Skeletal muscle satellite cell (primary cell): ENCODE results near the gene UGT1A9. TPM values are rescaled to one million over a fixed set of nuclear protein-coding genes. Genes with fewer than 3 reads are reported as not detected.
"Not testable (repeated sequence)": the region's sequence is repeated elsewhere in the genome, so short reads cannot be mapped to it uniquely, and the experiment has no call there.

Source experiments
- H3K27me3 ChIP-seq: 2 replicates; pipeline ENCODE4 v1.7.0; 2013; ENCODE audit warnings: low read length; ENCODE audit not compliant: control insufficient read depth, insufficient read depth
- H3K36me3 ChIP-seq: 2 replicates; pipeline ENCODE4 v1.7.0; 2013; ENCODE audit warnings: mild to moderate bottlenecking, control low read depth, low read length; ENCODE audit not compliant: insufficient read depth
- H3K4me1 ChIP-seq: 2 replicates; pipeline ENCODE4 v1.7.0; 2013; ENCODE audit warnings: low read length; ENCODE audit not compliant: control insufficient read depth, insufficient read depth
- H3K4me2 ChIP-seq: 2 replicates; pipeline ENCODE4 v1.7.0; 2013; ENCODE audit warnings: mild to moderate bottlenecking, low read length
- H3K4me3 ChIP-seq: 2 replicates; pipeline ENCODE4 v1.7.0; 2013; ENCODE audit warnings: low read length
- H3K9ac ChIP-seq: 2 replicates; pipeline ENCODE4 v1.7.0; 2013; ENCODE audit warnings: mild to moderate bottlenecking, low read depth, low read length, moderate library complexity
- H3K9me3 ChIP-seq: replicated peaks from 2 replicates; pipeline ENCODE4 v1.7.0; 2013; ENCODE audit warnings: mild to moderate bottlenecking, control low read depth, low read length
- total RNA-seq: library from RNA; depleted of rRNA; stranded (reverse); fragments of >200 nt; gene quantifications from 2 replicates; pipeline ENCODE4 v1.2.3, GENCODE V29; 2012; rRNA removed

Gene UGT1A9
- total RNA-seq = not detected in 2 replicates

GRCh38 chr2:233671290-233672161 is at the start of gene UGT1A9:
UGT1A9 (plus strand) TSS chr2:233671898; CDS start chr2:233671935, 37 bp downstream.
- H3K4me1 ChIP-seq = no peaks in the 10 kb centered on the region
- H3K4me3 ChIP-seq = no peak within 1 kb of the TSS
- H3K27me3 ChIP-seq = no peaks in the 10 kb centered on the region
- H3K9ac ChIP-seq = no peak within 1 kb of the TSS
- H3K4me2 ChIP-seq = no peak within 1 kb of the TSS
- no peaks in the 10 kb centered on the region for H3K9me3 ChIP-seq
- no peaks in the 10 kb centered on the region for H3K36me3 ChIP-seq

- Histone ChIP-seq H3K27me3 (no peaks in the 10 kb centered on the region), H3K4me3 (no peak overlapping the region), H3K9me3 (no peaks in the 10 kb centered on the region), H3K9ac (no peak overlapping the region), H3K4me2 (no peak overlapping the region), H3K4me1 (no peaks in the 10 kb centered on the region), H3K36me3 (no peaks in the 10 kb centered on the region)
Observed at GRCh38 chr2:233627331-233628025, 44.2 kb upstream of the UGT1A9 start.

GRCh38 chr2:233636306-233636705 is 35.4 kb upstream of the UGT1A9 start, which contains the start of gene UGT1A10:
UGT1A10 (plus strand) TSS chr2:233636448; CDS start chr2:233636523, 75 bp downstream.
- not testable (repeated sequence) for H3K4me2 ChIP-seq, H3K9me3 ChIP-seq

GRCh38 chr2:233638836-233639235 is 32.9 kb upstream of the UGT1A9 start:
- Histone ChIP-seq H3K4me3 (no peak overlapping the region), H3K4me2 (no peak overlapping the region), H3K9me3 (no peaks in the 10 kb centered on the region), H3K9ac (no peak overlapping the region), H3K4me1 (no peaks in the 10 kb centered on the region), H3K36me3 (no peaks in the 10 kb centered on the region), H3K27me3 (no peaks in the 10 kb centered on the region)

More at GRCh38 chr2:233636306-233636705, 35.4 kb upstream of the UGT1A9 start, which contains the start of gene UGT1A10:
- H3K27me3 ChIP-seq, H3K9ac ChIP-seq, H3K36me3 ChIP-seq, H3K4me3 ChIP-seq, H3K4me1 ChIP-seq: not testable (repeated sequence)

- Histone ChIP-seq H3K4me2 (no peak overlapping the region), H3K4me1 (no peaks in the 10 kb centered on the region)
Observed at GRCh38 chr2:233639860-233640259, 31.8 kb upstream of the UGT1A9 start.

GRCh38 chr2:233643128-233643527 is 28.6 kb upstream of the UGT1A9 start:
- Histone ChIP-seq H3K27me3 (no peaks in the 10 kb centered on the region), H3K4me2 (no peak overlapping the region), H3K4me3 (no peak overlapping the region), H3K9me3 (no peaks in the 10 kb centered on the region), H3K36me3 (no peaks in the 10 kb centered on the region), H3K4me1 (no peaks in the 10 kb centered on the region), H3K9ac (no peak overlapping the region)

More at GRCh38 chr2:233639860-233640259, 31.8 kb upstream of the UGT1A9 start:
- Histone ChIP-seq H3K27me3 (no peaks in the 10 kb centered on the region), H3K4me3 (no peak overlapping the region), H3K9me3 (no peaks in the 10 kb centered on the region), H3K9ac (no peak overlapping the region), H3K36me3 (no peaks in the 10 kb centered on the region)

GRCh38 chr2:233646033-233646432 is 25.7 kb upstream of the UGT1A9 start:
- H3K4me2 ChIP-seq, H3K4me1 ChIP-seq, H3K9ac ChIP-seq, H3K27me3 ChIP-seq, H3K9me3 ChIP-seq, H3K36me3 ChIP-seq, H3K4me3 ChIP-seq: not testable (repeated sequence)

GRCh38 chr2:233650981-233651380 is 20.7 kb upstream of the UGT1A9 start:
- H3K4me2 ChIP-seq = no peak overlapping the region
- no peak overlapping the region for H3K9ac ChIP-seq
- H3K4me3 ChIP-seq = no peak overlapping the region

GRCh38 chr2:233651430-233651829 is 20.3 kb upstream of the UGT1A9 start:
- Histone ChIP-seq H3K27me3 (peaks cover 4% of the 10 kb centered on the region), H3K4me1 (no peaks in the 10 kb centered on the region), H3K36me3 (no peaks in the 10 kb centered on the region), H3K4me2 (no peak overlapping the region), H3K9ac (no peak overlapping the region), H3K4me3 (no peak overlapping the region), H3K9me3 (no peaks in the 10 kb centered on the region)

More at GRCh38 chr2:233650981-233651380, 20.7 kb upstream of the UGT1A9 start:
- Histone ChIP-seq H3K9me3 (no peaks in the 10 kb centered on the region), H3K27me3 (peaks cover 4% of the 10 kb centered on the region), H3K4me1 (no peaks in the 10 kb centered on the region), H3K36me3 (no peaks in the 10 kb centered on the region)

GRCh38 chr2:233654501-233654900 is 17.2 kb upstream of the UGT1A9 start:
- Histone ChIP-seq H3K36me3 (no peaks in the 10 kb centered on the region), H3K4me1 (no peaks in the 10 kb centered on the region), H3K9ac (no peak overlapping the region), H3K4me2 (no peak overlapping the region), H3K9me3 (no peaks in the 10 kb centered on the region), H3K4me3 (no peak overlapping the region), H3K27me3 (peaks cover 4% of the 10 kb centered on the region)

GRCh38 chr2:233655043-233655442 is 16.7 kb upstream of the UGT1A9 start:
- H3K9me3 ChIP-seq = no peaks in the 10 kb centered on the region

More at GRCh38 chr2:233655043-233655442, 16.7 kb upstream of the UGT1A9 start:
- H3K4me1 ChIP-seq = no peaks in the 10 kb centered on the region
- H3K27me3 ChIP-seq = peaks cover 4% of the 10 kb centered on the region
- no peak overlapping the region for H3K9ac ChIP-seq
- H3K4me2 ChIP-seq = no peak overlapping the region
- H3K36me3 ChIP-seq = no peaks in the 10 kb centered on the region
- H3K4me3 ChIP-seq = no peak overlapping the region
